Osteocyte (in vitro differentiated cells): ENCODE results near the gene CYP27C1. TPM values are rescaled to one million over a fixed set of nuclear protein-coding genes. Genes with fewer than 3 reads are reported as not detected.
"Not testable (repeated sequence)": the region's sequence is repeated elsewhere in the genome, so short reads cannot be mapped to it uniquely, and the experiment has no call there.

Source experiments
- DNase-seq: peaks from one replicate; pipeline ENCODE4 v3.0.0; 2021; ENCODE audit warnings: mixed read lengths; ENCODE audit not compliant: unreplicated experiment; ENCODE audit errors: extremely low spot score
- H3K27ac Mint-ChIP-seq: one replicate; pipeline ENCODE4 v1.8.0; 2021; ENCODE audit warnings: mild to moderate bottlenecking, mixed read lengths; ENCODE audit not compliant: unreplicated experiment
- H3K27me3 Mint-ChIP-seq: one replicate; pipeline ENCODE4 v1.8.0; 2021; ENCODE audit warnings: mixed read lengths; ENCODE audit not compliant: unreplicated experiment
- H3K36me3 Mint-ChIP-seq: one replicate; pipeline ENCODE4 v1.8.0; 2021; ENCODE audit warnings: mixed read lengths; ENCODE audit not compliant: unreplicated experiment
- H3K4me1 Mint-ChIP-seq: one replicate; pipeline ENCODE4 v1.8.0; 2021; ENCODE audit warnings: mixed read lengths; ENCODE audit not compliant: unreplicated experiment
- H3K4me3 Mint-ChIP-seq: one replicate; pipeline ENCODE4 v1.8.0; 2021; ENCODE audit warnings: mild to moderate bottlenecking, moderate library complexity, mixed read lengths; ENCODE audit not compliant: unreplicated experiment
- H3K9me3 Mint-ChIP-seq: one replicate; pipeline ENCODE4 v1.8.0; 2021; ENCODE audit warnings: mixed read lengths; ENCODE audit not compliant: unreplicated experiment
- total RNA-seq: library from RNA; stranded (reverse); gene quantifications from 2 replicates; pipeline ENCODE4 v1.2.1, GENCODE V29; 2021
- TF ChIP-seq, protein P1 (sequence below): fragments of 200-600 bp; sonication (generic); IDR thresholded peaks from 2 replicates; pipeline ENCODE4 v1.5.0; 2021; ENCODE audit warnings: antibody characterized with exemption, mild to moderate bottlenecking, moderate library complexity

The CYP27C1 gene
- total RNA-seq, 1 donor from 2014 or later = 24.9 TPM

DNA sequence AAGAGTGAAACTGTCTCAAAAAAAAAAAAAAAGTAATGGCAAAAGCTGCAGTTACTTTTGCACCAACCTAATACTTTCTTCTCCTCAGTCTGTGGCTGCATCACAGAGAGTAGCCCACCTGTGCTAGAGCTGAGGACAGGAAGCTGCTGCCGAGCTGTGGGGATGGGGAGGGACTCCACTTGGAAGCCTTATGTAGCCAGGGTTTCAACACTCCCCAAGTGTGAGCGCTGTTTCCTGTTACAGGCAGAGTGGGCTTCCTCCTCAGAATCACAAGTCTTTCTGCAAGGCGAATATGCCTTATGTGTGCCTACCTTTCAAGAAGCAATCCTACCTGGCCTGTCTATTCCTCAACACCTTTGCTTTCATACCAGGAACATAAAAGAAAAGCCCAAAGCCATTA, 36.3 kb upstream of the CYP27C1 start:
- Mint-ChIP-seq H3K4me3 (no peak overlapping the region), H3K4me1 (peaks cover 19% of the 10 kb centered on the region), H3K36me3 (peaks cover 44% of the 10 kb centered on the region), H3K27ac (no peak overlapping the region), H3K9me3 (no peaks in the 10 kb centered on the region), H3K27me3 (no peaks in the 10 kb centered on the region)
- DNase-seq = peak; percentile 21
- TF ChIP-seq, protein P1, sequence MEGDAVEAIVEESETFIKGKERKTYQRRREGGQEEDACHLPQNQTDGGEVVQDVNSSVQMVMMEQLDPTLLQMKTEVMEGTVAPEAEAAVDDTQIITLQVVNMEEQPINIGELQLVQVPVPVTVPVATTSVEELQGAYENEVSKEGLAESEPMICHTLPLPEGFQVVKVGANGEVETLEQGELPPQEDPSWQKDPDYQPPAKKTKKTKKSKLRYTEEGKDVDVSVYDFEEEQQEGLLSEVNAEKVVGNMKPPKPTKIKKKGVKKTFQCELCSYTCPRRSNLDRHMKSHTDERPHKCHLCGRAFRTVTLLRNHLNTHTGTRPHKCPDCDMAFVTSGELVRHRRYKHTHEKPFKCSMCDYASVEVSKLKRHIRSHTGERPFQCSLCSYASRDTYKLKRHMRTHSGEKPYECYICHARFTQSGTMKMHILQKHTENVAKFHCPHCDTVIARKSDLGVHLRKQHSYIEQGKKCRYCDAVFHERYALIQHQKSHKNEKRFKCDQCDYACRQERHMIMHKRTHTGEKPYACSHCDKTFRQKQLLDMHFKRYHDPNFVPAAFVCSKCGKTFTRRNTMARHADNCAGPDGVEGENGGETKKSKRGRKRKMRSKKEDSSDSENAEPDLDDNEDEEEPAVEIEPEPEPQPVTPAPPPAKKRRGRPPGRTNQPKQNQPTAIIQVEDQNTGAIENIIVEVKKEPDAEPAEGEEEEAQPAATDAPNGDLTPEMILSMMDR = no peak

DNA sequence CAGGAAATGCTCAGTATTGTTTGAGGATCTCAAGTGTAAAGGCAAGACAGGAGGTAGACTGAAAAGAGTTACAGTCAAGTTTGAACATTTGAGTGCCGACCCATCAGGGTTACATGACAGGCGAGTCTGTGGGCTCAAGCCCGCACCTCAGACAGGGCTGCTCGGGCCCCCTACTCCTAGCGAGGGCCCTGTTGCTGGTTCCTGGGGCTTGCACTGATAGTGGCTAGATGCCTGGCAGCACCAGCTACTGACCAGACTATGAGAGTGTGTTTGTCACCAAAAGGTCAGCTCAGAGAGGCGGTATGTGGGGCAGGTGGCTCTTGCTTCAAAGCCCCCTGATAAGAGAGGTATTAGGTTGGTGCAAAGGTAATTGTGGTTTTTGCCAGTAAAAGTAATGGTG, 35.6 kb upstream of the CYP27C1 start:
- TF ChIP-seq, protein P1 = no peak
- Mint-ChIP-seq H3K27ac (no peak overlapping the region), H3K9me3 (no peaks in the 10 kb centered on the region), H3K27me3 (no peaks in the 10 kb centered on the region), H3K36me3 (peaks cover 40% of the 10 kb centered on the region), H3K4me1 (peaks cover 20% of the 10 kb centered on the region), H3K4me3 (no peak overlapping the region)
- DNase-seq = no peak

DNA sequence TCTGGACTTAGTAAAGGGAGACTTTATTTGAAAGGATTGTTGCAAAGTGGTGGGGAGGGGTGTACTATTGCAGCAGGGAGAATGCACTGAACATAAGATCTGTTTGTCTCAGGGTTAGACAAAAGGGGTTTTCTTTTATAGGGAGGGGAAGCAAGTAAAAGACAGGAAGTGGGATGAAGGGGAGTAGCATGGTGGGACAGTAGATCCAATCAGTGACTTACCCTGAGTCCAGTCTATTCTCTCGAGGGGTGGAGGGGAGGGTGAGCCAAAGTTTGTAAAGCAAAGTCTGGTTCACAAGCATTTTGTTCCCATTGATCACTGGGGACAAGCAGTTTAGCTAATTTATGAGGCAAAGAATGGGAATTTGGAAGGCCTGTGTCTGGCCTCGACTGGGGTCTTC, 35.0 kb upstream of the CYP27C1 start:
- Mint-ChIP-seq H3K36me3 (peaks cover 41% of the 10 kb centered on the region), H3K27me3 (no peaks in the 10 kb centered on the region), H3K4me1 (peaks cover 20% of the 10 kb centered on the region), H3K4me3 (no peak overlapping the region), H3K27ac (no peak overlapping the region), H3K9me3 (no peaks in the 10 kb centered on the region)
- TF ChIP-seq, protein P1 = no peak
- no peak for DNase-seq

DNA sequence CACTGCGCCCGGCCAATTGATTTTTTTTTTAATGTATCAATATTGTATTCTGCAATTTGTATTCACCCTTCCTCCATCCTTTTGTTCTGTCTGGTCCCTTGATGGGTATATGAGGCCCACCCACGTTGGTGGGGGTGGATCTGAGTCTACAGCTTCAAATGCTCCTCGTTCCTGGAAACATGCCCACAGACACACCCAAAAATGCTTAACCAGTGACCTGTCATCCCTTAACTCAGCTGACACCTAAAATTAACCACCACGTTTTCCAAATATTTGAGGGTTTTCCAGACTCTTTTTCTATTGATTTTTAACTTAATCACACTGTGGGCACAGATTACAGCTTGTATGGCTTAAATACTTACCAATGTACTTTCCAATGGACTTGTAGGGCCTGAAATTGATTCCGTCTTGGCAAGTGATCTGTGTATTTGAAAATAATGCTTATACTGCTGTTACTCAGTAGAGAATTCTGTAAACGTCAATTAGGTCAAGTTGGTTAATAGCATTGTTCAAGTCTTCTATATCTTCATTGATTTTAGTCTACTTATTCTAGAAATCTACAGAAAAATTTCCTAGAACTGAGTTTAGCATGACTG, 34.4 kb upstream of the CYP27C1 start:
- DNase-seq = no peak
- Mint-ChIP-seq H3K27me3 (no peaks in the 10 kb centered on the region), H3K36me3 (peaks cover 38% of the 10 kb centered on the region), H3K27ac (no peak overlapping the region), H3K9me3 (no peaks in the 10 kb centered on the region), H3K4me1 (peaks cover 20% of the 10 kb centered on the region), H3K4me3 (no peak overlapping the region)
- TF ChIP-seq, protein P1 = no peak

DNA sequence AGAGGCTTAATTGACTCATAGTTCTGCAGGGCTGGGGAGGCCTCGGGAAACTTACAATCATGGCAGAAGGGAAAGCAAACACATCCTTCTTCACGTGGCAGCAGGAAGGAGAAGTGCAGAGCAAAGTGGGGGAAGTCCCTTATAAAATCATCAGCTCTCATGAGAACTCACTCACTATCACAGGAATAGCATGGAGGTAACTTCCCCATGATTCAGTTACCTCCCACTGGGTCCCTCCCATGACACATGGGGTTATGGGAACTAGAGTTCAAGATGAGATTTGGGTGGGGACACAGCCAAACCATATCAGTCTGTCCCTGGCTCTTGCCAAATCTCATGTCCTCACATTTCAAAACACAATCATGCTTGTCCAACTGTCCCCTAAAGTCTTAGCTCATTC, 21.1 kb upstream of the CYP27C1 start:
- DNase-seq, H3K27me3 Mint-ChIP-seq, H3K27ac Mint-ChIP-seq, H3K4me3 Mint-ChIP-seq, H3K4me1 Mint-ChIP-seq, H3K36me3 Mint-ChIP-seq: not testable (repeated sequence)
- peaks cover 16% of the 10 kb centered on the region for H3K9me3 Mint-ChIP-seq

DNA sequence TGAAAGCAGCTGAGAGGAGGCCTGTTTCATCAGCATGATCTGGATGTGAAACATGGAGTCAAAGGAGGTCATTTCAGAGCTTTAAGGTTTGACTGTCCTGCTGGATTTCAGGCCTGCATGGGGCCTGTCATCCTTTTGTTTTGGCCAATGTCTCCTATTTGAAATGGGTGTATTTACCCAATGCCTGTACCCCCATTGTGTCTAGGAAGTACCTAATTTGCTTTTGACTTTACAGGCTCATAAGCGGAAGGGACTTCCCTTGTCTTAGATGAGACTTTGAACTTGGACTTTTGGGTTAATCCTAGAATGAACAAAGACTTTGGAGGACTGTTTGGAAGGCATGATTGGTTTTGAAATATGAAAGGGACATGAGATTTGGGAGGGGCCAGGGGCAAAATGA, 19.3 kb upstream of the CYP27C1 start:
- Mint-ChIP-seq H3K27me3 (no peaks in the 10 kb centered on the region), H3K9me3 (peaks cover 16% of the 10 kb centered on the region), H3K4me3 (no peak overlapping the region), H3K4me1 (no peaks in the 10 kb centered on the region), H3K27ac (no peak overlapping the region), H3K36me3 (peaks cover 6% of the 10 kb centered on the region)
- DNase-seq = no peak
- TF ChIP-seq, protein P1 = no peak

DNA sequence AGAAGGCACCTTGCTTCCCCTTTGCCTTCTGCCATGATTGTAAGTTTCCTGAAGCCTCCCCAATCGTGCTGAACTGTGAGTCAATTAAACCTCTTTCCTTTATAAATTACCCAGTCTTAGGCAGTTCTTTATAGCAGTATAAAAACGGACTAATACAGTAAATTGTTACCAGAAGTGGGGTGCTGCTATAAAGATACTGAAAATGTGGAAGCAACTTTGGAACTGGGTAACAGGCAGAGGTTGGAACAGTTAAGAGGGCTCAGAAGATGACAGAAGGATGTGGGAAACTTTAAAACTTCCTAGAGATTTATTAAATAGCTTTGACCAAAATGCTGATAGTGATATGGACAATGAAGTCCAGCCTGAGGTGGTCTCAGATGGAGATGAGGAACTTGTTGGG, 17.7 kb upstream of the CYP27C1 start:
- H3K27ac Mint-ChIP-seq, H3K36me3 Mint-ChIP-seq, H3K4me3 Mint-ChIP-seq, H3K27me3 Mint-ChIP-seq, H3K4me1 Mint-ChIP-seq: not testable (repeated sequence)
- H3K9me3 Mint-ChIP-seq = peaks cover 16% of the 10 kb centered on the region
- peak; percentile 19 for DNase-seq
